GM19351 (cell line): ENCODE results near the gene GPR65.

Experiments
- ATAC-seq: cut with Tn5 transposase; IDR thresholded peaks from one replicate; pipeline ENCODE4 v1.9.1; 2021; ENCODE audit warnings: mild to moderate bottlenecking, moderate library complexity; ENCODE audit not compliant: unreplicated experiment

GPR65 gene, protein sequence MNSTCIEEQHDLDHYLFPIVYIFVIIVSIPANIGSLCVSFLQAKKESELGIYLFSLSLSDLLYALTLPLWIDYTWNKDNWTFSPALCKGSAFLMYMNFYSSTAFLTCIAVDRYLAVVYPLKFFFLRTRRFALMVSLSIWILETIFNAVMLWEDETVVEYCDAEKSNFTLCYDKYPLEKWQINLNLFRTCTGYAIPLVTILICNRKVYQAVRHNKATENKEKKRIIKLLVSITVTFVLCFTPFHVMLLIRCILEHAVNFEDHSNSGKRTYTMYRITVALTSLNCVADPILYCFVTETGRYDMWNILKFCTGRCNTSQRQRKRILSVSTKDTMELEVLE

DNA sequence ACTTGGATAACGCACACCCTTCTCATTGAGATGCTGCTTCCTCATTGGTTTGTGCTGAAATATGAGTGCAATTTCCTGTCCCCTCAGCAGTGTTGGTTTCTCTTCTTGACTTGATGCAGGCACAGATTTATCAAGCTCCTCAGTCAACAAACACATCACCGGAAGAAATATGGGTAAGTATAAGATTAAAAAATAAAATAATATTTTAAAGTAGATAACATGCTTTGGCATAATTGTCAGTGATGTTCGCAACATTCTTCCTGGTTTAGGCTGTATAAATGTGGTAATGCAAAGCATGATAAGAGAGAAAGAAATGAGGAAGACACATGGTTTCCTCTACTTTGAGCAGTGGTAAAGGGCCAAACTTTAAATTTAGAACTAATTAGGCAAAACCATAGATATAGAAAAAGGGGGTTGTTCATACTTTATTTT is at the start of gene GPR65:
Gene GPR65 (plus strand): TSS at position 86 of the 432 bp plus-strand sequence. CDS start 5,713 bp downstream, outside the sequence.
- peak; percentile 64 for ATAC-seq

DNA sequence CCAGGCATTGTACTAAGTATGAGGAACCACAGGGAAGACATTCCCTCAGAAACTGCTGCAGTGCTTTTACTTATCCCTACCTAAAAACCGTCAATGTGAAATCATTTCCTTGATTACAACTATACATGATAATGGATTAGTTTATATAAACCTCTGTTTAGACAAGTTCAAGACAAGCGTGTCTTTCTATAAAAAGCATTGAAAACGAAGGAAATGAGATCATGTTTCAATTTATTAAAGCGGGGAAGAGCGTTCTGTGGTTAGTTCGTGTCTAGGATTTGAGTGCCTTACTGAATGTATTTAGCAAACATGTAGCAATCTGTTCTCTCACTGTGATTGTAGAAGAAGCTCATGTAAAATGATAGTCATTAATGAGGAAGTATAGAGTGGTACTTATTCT is 49.4 kb upstream of the GPR65 start:
- no peak for ATAC-seq

DNA sequence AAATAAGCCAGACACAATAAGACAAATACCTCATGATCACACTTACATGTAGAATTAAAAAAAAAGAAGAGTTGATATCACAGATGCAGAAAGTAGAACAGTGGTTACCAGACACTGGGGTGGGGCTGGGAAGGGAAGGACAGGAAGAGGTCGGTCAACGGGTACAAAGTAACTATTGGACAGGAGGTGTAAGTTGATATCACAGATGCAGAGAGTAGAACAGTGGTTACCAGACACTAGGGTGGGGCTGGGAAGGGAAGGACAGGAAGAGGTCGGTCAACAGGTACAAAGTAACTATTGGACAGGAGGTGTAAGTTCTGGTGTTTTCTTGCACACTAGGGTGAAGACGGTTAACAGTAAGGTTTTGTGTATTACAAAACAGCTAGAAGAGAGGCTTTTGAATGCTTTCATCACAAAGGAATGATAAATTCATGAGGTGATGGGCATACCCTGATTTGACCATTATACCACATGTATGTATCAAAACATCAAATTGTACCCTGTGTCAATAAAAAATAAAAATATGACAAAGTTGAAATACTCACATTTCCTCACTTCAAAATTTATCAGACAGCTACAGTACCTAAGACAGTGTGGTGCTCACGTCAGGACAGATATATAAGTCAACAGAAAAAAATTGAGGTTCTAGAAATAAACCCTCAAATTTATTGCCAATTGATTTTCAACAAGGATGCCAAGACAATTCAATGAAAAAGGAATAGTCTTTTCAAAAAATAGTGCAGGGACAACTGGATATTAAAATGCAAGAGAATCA is 44.7 kb upstream of the GPR65 start:
- ATAC-seq, result no peak

DNA sequence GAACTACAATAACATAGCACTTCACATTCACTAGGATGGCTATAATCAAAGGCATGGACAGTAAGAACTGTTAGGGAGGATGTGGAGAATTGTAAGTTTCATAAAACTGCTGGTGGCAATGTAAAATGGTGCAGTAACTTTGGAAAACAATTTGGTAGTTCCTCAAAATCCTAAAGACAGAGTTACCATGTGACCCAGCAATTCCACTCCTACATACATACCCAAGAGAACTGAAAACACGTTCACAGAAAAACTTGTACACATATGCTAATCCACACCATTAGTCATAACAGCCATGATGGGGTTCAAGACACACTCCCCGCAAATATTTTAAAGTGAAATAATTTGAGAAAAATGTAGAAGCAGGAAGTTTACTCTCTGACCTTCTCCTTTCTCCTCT is 43.7 kb upstream of the GPR65 start:
- no peak for ATAC-seq

DNA sequence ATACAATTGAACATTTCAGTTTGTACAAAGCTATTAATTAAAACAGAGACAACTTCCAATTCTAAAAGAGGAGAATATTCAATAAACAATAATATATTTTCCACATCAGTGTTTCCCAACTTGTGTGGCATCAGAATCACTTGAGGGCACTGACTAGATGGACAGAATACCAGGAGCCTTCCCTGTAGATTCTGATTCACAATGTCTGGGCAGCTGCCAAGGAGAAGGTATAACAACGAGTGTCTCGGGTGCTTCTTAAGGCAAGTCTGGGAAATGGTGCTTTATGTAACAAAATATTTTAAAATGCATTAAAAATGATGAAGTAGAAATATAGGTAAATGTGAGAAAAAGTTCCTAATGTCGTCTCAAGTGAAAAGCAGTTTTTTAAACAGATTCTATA is 38.1 kb upstream of the GPR65 start:
- ATAC-seq, result no peak

DNA sequence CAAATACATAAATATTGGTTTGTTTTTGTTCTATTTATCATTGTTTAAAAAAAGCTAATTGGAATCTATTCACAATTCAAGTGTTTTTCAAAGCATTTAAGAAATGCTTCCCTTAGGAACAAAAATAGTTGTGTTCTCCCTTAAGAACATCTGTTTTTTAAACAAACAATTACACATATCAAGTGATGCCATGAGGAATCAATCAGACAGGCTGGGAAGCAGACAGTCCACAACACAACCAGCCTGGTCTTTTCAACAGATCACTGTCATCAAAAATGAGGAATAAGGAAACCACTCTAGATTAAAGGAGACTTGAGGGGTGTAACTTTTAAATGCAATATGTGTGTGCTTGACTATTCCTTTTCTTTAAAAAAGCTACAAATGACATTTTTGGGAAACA is 37.4 kb upstream of the GPR65 start:
- no peak for ATAC-seq

DNA sequence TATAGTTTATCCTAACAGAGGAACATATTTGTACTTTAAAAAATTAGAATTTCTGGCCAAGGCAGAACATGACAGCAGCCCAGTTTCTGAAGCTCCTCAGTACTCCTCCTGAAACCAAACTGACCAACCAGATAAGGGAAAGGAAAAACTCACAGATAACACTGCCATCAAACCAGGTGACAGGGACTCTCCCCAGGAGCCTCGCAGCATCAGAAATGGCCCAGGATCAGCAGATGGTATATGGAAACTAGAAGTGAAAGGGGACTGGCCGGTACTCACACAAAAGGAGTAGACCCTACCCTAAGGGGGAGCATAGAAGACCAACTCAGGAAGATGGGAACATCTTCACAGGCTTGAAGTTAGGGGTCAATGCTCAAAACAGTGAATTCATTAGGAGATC is 33.9 kb upstream of the GPR65 start:
- ATAC-seq, result peak; percentile 80

DNA sequence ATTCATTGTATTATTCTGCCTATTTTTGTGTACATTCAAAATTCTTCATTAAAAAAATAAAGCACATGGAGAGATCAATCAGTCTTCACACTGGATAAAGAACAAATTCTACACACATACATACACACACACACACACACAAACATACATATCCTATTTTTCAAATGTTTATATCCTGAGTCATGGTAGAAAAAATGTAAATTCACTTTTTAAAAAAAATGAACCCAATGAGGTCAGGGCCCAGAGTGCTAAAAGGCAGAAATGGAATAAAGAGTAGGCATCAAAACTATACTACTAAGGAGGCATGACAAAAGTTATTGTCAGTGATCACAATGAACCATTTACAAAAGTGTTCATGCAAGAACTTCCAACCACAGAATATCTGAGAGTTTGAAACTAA is 29.3 kb upstream of the GPR65 start:
- no peak for ATAC-seq

DNA sequence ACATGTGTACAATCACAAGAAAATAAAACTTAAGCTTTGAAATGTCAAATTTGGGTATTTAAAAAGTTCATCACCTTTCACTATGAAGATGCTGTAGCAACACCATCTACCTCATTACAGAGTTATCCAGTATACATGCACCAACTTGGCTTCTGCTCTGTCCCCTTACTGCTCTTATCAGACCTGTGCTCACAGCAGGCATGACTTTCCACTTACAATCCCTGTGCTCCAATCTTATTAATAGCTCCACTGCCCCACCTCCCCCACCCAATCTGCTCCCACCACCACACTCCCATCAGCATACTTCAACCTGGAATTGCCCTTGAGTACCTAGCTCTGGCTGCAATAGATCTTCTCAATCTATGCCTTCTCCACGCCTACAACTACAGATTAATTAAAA is 25.2 kb upstream of the GPR65 start:
- no peak for ATAC-seq

DNA sequence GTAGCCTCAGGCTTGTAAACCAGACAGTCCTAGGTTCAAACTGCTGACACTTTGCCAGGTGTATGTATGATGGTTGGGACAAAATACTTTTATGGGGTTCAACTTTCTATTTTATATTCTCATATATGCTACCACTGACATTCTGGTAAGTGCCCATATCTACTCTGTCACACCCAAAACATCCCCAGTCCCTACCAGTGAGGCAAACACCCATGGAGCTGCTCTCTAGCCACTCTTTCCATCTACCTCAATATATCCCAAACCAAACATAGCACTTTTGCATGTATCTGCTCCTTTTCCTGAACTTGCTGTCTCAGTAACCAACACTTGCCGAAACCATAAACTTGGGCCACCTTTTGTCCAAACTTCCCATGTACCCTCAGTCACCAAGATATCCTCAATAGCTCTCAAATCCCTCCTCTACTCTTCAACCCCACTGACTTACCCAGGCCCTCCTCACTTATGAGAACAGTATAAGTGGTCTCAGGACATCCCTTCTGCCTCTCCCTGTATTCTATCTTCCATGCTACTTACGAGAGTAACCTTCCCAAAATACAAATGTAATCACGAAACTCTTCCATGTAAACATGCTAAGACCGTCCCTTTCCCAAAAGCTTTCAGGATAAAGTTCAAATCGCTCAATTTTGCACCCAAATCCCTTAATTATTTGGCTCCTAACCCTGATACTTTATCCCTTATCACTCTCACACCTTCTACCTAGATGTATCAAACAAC is 15.5 kb upstream of the GPR65 start:
- no peak for ATAC-seq

DNA sequence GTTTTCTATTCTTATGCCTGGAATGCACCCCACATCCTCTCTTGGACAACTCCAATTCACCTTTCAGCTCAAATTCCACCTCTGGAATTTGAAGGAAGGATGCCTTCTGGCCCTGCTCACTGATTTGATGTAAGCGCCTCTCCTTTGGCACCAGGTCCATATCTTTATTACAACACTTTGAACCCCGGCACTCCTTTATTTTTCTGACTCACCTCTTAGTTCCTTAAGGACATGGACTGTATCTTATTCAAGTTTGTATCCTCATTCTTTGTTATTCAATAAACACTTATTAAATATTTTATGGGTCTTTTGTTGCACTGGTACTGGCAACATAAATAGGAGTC is 15.0 kb upstream of the GPR65 start:
- no peak for ATAC-seq

DNA sequence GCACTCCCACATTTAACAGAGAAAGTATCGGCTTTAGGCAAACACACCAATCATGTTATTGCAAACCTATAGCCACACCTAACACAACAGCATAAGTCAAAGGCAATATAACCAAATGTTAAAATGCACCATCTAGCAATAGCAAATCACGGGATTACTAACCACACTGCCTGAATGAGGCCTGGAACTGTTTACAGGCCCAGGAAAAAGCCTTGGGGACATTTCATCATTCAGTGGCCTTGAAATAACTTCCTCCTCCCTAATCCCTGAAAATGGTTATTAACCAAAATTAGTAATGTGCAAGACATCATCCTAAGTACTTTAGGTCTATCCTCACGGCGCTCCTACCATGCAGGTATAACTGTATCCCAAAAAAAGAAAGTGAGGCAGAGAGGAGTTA is 14.3 kb upstream of the GPR65 start:
- no peak for ATAC-seq

DNA sequence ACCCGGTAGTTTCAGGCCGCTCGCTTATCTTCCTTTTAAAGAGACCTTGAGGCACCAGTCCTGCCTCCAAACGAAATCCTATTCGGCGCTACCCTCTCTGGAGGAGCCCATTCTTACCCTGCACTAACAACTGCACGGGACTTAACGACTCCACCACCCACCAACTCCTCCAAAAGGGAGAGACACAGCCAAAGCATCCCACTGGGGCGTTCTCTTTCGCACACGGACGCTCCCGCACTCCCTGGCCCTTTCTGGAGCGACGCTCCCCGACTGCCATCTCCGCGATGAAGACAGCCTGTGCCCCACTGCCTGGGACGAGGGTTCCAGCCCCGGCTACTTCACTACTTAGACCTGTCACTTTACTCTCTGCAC is 12.6 kb upstream of the GPR65 start:
- no peak for ATAC-seq

DNA sequence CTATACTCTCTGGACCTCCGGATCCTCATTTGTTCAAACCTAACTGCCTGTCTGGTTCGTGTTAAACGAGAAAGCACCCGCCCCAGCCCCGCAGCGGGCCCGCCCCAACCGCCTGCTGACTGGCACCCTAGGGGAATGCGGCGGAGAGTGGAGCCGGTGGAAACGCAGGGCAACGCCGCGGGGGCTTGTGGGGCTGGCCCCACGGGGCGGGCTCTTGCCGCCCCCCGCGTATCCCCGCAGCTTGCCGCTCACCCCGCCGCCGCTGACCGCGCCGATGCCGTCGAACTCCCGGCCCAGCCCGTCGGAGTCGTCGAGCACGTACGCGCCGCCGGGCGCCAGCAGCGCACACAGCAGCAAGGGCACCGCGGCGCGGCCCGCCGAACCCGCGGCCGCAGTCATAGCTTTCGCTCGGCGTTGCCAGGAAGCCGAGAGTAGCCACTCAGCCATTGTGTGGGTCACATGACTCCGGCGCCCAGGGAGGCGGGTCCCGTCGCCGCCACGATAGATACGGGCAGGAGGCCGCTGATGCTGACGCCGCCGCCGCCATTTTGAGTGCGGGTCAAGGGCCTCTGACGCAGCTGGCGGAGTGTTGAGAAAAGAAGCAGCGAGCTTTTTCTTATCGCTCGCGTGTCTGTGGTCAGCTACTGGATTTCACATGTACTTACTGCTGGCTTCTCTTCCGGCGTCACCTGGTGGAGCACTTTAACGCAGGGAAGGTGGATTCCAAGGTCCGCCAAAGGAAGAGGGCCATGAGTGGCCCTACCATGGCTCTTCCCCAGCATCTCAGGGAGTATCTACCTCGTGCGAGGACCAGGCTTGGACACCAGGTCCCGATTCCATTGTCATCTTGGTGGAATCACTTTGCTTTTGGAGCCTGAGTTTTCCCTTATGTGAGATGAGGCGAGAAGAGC is 12.0 kb upstream of the GPR65 start, which contains the start of gene GALC:
Gene GALC (minus strand): TSS at position 465 of the 911 bp plus-strand sequence. CDS start 18 bp downstream, at position 447.
- ATAC-seq, result peak; percentile 83

DNA sequence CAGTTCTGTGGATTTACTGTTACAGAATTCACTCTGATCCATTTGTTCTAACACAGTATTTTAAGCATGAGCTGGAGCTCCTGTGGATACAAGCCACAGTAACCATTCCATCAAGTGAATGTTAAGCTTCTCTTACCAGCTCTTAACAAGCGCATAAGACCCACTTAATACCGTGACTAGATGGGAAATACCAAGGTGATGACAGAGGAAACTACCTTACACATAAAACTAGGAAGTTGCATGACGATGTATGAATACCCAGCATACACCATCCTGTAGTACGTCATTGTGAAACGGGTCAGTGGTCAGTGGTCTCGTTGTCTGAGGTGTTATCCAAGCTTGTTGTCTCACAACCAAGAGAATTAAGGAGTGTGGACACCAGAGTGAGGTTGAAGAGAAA is 10.0 kb upstream of the GPR65 start:
- peak; percentile 47 for ATAC-seq

DNA sequence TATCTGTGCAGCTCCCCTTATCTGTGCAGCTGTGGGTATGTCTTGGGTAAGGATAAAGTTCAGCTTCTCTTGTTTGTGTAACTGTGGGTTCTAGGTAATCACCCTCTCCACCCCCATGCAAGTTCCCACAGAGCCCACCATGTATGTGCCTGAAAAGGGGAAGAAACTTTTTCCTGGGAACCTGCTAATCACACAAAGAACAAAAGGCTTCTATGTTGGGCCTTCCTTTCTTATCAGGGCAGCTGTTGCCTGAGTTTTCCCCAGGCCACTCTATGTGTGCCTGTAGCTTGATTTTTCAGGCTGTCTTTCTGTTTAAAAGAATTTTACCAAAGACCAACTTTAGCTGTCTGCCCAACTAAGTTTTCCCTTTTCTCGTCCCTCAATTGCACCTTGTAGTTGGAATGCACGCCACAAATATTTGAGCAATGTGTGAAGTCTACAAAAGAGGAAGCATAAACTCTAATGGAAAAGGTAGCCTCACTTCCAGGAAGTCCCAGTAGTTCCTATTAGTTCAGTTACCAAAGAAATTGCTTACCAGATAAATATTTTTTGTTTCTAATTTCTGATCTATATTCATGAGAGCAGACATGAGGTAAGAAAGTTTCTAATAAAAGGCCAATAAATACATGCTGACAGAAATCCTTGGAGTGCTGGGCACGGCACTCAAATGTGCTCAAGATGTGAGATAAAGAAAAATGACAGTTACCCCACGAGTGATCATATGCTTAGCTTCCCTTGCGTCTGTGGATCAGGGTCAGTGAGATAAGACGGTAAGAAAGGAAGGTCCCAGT is 9.2 kb upstream of the GPR65 start:
- no peak for ATAC-seq

DNA sequence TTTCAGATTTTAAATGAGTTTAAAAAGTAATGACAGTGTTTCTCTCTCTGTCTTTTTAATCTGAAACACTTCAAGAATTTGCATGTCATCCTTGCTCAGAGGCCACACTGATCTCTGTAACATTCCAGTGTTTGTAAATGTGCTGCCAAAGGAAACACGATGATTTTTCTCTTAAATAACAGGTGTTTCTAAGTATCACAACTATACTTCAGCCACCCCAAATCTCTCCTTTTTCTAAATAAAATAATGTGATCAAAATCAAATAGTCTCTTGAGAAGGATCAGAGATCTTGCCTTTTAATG is 8.7 kb upstream of the GPR65 start:
- ATAC-seq, result no peak

DNA sequence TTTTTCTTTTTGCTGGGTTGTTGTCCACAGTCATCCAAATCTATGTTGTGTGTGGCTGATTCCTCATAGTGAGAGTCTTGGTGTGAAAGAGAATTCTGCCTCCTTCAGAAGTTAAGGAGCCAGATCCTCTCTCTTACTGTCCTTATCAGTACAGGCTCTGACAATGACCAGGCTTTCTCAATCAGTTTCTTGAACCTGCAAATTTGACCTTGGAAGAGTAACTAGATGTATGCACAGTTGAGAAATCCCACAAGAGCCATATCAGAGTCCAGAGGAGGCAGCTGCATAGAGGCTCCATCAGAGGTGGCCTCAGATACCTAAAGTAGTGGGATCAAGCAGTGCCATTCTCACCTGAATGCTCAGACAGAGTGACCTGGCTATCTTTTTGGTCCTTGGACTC is 6.5 kb upstream of the GPR65 start:
- no peak for ATAC-seq

DNA sequence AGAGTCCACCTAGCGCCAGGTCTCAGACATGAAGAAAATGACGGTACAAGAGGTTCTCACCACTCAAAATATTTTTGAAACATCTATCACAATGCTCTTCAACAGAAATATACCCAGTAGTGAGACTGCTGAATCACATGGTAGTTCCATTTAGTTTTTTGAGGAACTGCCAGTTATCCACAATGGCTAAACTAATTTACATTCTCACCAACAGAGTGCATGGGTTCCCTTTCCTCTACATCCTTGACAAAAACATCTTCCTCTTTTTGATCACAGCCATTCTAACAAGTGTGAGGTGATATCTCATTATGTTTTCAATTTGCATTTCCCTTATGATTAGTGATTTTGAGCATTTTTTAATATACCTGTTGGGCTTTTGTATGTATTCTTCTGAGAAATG is 5.7 kb upstream of the GPR65 start:
- ATAC-seq, result no peak

DNA sequence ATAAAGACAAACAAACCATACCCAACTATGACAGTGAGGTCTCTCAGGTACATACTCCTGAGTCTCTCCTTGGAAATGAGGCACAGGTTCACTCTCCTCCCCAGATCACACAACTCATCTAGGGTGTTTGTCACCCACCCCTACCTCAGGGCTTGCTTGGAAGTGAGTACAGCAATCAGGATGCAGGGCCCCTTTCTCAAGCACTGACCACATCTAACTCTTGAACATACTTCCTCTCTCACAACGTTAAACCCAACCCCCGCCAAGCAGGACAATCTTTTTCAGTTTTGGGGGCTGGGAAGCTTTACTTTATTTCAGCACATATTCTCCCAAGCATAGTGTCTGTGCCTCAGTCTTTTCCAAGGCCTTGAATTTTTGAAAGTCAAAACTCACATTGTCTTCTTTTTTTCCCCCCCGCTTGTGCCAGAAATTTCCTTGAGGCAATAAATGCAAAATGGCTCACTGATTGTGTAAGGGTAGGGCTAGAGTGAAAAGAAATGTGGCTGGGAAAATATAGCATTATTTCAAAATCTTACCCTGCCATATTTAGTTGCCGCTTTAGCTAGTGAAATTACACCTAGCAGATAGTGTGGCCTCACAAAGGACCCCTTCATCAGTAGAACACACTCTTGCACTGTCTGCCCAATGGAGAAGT is 2.4 kb upstream of the GPR65 start:
- no peak for ATAC-seq
